Sigmoid colon (tissue), 7 donors: ENCODE data around the gene TBL1XR1. TPM values are rescaled to one million over a fixed set of nuclear protein-coding genes. Genes with fewer than 3 reads are reported as not detected.
"Not testable (repeated sequence)": the region's sequence is repeated elsewhere in the genome, so short reads cannot be mapped to it uniquely, and the experiment has no call there.

Source experiments
- DNase-seq: peaks from one replicate; pipeline ENCODE4 v3.0.0-alpha.2; 2019
- H3K27ac ChIP-seq, 4 donors: fragments of 200-600 bp; sonication (generic); one replicate each; pipeline ENCODE4 v1.5.1; 2016 to 2019; ENCODE audit warnings: mild to moderate bottlenecking in 1 of 4
- H3K27me3 ChIP-seq, 3 donors: fragments of 200-600 bp; sonication (generic); one replicate each; pipeline ENCODE4 v1.5.1; 2019; ENCODE audit warnings: mild to moderate bottlenecking in 1 of 3
- H3K36me3 ChIP-seq, 4 donors: fragments of 200-600 bp; sonication (generic); one replicate each; pipeline ENCODE4 v1.5.1; 2016 to 2019
- H3K4me1 ChIP-seq, 4 donors: fragments of 200-600 bp; sonication (generic); one replicate each; pipeline ENCODE4 v1.5.1; 2017 to 2019
- H3K4me3 ChIP-seq, 4 donors: fragments of 200-600 bp; sonication (generic); one replicate each; pipeline ENCODE4 v1.5.1; 2017 to 2019; ENCODE audit warnings: mild to moderate bottlenecking in 2 of 4, moderate library complexity in 1 of 4
- H3K9me3 ChIP-seq, 4 donors: fragments of 200-600 bp in 3 of 4; sonication (generic) in 3 of 4; one replicate each; pipeline versions ENCODE4 v1.5.1 to v1.6.1; 2013 to 2019
- EP300 ChIP-seq, 4 donors: sonication (generic); formaldehyde crosslinking; IDR thresholded peaks; one replicate each; pipeline ENCODE4 v1.6.1; 2017; ENCODE audit warnings: antibody characterized with exemption in 4 of 4
- POLR2A ChIP-seq, 2 donors: fragments of 450-650 bp; IDR thresholded peaks; one replicate each; pipeline ENCODE4 v1.6.1; 2016; ENCODE audit warnings: antibody characterized with exemption in 2 of 2, mild to moderate bottlenecking in 2 of 2, moderate library complexity in 2 of 2
- POLR2AphosphoS5 ChIP-seq, 4 donors: sonication (generic); formaldehyde crosslinking; IDR thresholded peaks; one replicate each; pipeline ENCODE4 v1.6.1; 2017; ENCODE audit warnings: antibody characterized with exemption in 4 of 4
- WGBS, 2 donors: extraction: QIAGEN DNeasy Blood & Tissue Kit; methylation state at CpG; one replicate each; pipeline ENCODE4 v1.1.7; 2013; 5-methylcytosine and 5-hydroxymethylcytosine counted together
- intact Hi-C: fragments of 100-400 bp; cut with DNase I; formaldehyde crosslinking; loops from one replicate; pipeline ENCODE4 v1.15.1; 2023
- polyA plus RNA-seq, 3 donors: library from polyadenylated mRNA; stranded (reverse); fragments of 200-250 nt; gene quantifications; one replicate each; pipeline ENCODE4 v1.2.3, GENCODE V29; 2013
- total RNA-seq, 4 donors: library from RNA; depleted of rRNA; stranded (reverse); fragments of >200 nt; gene quantifications; one replicate each; pipeline ENCODE4 v1.1.0, GENCODE V29; 2016
- TF ChIP-seq, protein P1 (sequence below), 4 experiments: fragments of 450-650 bp in 3 of 4; fragments of 200-600 bp in 1 of 4; IDR thresholded peaks; one replicate each; pipeline ENCODE4 v1.5.1; 2016 to 2019; ENCODE audit warnings: antibody characterized with exemption in 4 of 4, mild to moderate bottlenecking in 3 of 4, moderate library complexity in 2 of 4
- donor health status: healthy with polysubstance abuse.
- donor health status: Bipolar disorder and iron deficiency.
- donor health status: healthy.

Gene TBL1XR1
- total and polyA plus RNA-seq, 7 donors = 20.4 to 131 (median 88.9) TPM

DNA sequence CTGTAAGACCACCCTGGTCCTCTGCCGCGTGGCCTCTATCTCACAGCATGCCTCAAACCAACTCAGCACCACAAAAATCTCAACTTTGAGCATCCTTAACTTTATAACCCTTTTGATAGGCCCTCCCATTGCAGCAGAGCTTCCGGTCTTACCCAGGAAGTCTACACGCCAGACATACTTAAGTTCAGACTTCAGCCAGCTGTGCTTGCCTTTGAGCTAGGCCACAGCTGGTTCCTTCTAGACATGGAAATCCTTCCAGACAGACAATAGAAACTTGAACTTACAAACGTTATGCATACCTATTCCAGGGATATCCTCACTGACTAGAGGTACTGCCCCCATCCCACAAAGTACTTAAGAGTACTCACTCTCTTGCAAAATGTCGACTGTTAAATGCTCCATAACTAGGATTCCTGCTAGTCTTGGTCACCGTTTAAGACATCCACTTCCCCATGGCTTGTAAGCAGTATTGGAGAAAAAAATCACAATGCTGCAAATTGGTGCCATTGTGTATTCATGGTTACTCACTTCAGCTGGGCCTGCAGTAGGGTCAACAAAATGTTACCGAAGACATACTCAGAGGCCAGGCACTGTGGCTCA, 183.5 kb downstream of the TBL1XR1 start:
- 90 to 91% methylated on average over 8 of the region's 8 CpGs for WGBS, 2 donors
- Histone ChIP-seq H3K27me3 (no peaks in the 10 kb centered on the region), H3K9me3 (no peaks in the 10 kb centered on the region), H3K4me3 (no peak overlapping the region), H3K4me1 (peaks cover 0 to 5% (median 0%) of the 10 kb centered on the region in 4 donors), H3K27ac (no peak overlapping the region), H3K36me3 (peaks cover 0 to 10% (median 0%) of the 10 kb centered on the region in 4 donors)
- intact Hi-C loops = no loop called here
- no peak for DNase-seq
- no peak for TF ChIP-seq EP300 (IDR thresholded peaks at IDR 0.05)
- TF ChIP-seq POLR2A (IDR thresholded peaks at IDR 0.05) = no peak
- TF ChIP-seq POLR2AphosphoS5 (IDR thresholded peaks at IDR 0.05) = no peak
- TF ChIP-seq, protein P1, sequence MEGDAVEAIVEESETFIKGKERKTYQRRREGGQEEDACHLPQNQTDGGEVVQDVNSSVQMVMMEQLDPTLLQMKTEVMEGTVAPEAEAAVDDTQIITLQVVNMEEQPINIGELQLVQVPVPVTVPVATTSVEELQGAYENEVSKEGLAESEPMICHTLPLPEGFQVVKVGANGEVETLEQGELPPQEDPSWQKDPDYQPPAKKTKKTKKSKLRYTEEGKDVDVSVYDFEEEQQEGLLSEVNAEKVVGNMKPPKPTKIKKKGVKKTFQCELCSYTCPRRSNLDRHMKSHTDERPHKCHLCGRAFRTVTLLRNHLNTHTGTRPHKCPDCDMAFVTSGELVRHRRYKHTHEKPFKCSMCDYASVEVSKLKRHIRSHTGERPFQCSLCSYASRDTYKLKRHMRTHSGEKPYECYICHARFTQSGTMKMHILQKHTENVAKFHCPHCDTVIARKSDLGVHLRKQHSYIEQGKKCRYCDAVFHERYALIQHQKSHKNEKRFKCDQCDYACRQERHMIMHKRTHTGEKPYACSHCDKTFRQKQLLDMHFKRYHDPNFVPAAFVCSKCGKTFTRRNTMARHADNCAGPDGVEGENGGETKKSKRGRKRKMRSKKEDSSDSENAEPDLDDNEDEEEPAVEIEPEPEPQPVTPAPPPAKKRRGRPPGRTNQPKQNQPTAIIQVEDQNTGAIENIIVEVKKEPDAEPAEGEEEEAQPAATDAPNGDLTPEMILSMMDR (IDR thresholded peaks at IDR 0.05) = no peak

GRCh38 chr3:177005718-177006405, 191.4 kb downstream of the TBL1XR1 start:
- no peak for TF ChIP-seq POLR2AphosphoS5 (IDR thresholded peaks at IDR 0.05)
- Histone ChIP-seq H3K27ac (no peak overlapping the region), H3K4me1 (peaks cover 0 to 5% (median 0%) of the 10 kb centered on the region in 4 donors), H3K27me3 (no peaks in the 10 kb centered on the region), H3K36me3 (no peaks in the 10 kb centered on the region), H3K4me3 (no peak overlapping the region), H3K9me3 (peaks cover 0 to 3% (median 0%) of the 10 kb centered on the region in 4 donors)
- intact Hi-C loops = no loop called here
- DNase-seq = no peak

- WGBS, 2 donors = 96 to 100% methylated on average over 2 of the region's 2 CpGs
- DNase-seq, H3K27ac ChIP-seq, H3K4me1 ChIP-seq, H3K9me3 ChIP-seq, H3K4me3 ChIP-seq, intact Hi-C loops, H3K36me3 ChIP-seq, H3K27me3 ChIP-seq: not testable (repeated sequence)
Measured at GRCh38 chr3:177000159-177000558, 197.1 kb downstream of the TBL1XR1 start.

GRCh38 chr3:176995946-176996345, 201.3 kb downstream of the TBL1XR1 start:
- Histone ChIP-seq H3K4me3 (no peak overlapping the region), H3K9me3 (peaks cover 0 to 7% (median 0%) of the 10 kb centered on the region in 4 donors), H3K36me3 (no peaks in the 10 kb centered on the region), H3K4me1 (no peaks in the 10 kb centered on the region), H3K27ac (no peak overlapping the region), H3K27me3 (no peaks in the 10 kb centered on the region)
- WGBS, 2 donors = 92 to 95% methylated on average over 2 of the region's 2 CpGs
- DNase-seq = no peak
- no peak for TF ChIP-seq EP300 (IDR thresholded peaks at IDR 0.05)
- TF ChIP-seq, protein P1 (IDR thresholded peaks at IDR 0.05) = no peak
- no peak for TF ChIP-seq POLR2AphosphoS5 (IDR thresholded peaks at IDR 0.05)
- no peak for TF ChIP-seq POLR2A (IDR thresholded peaks at IDR 0.05)
- intact Hi-C loops = no loop called here

- DNase-seq = no peak
- WGBS, 2 donors = 52 to 83% methylated on average over 4 of the region's 4 CpGs
- no peaks in the 10 kb centered on the region for H3K27me3 ChIP-seq
- intact Hi-C loops = no loop called here
- no peak overlapping the region for H3K4me3 ChIP-seq
- H3K9me3 ChIP-seq = peaks cover 0 to 7% (median 0%) of the 10 kb centered on the region in 4 donors
- no peaks in the 10 kb centered on the region for H3K4me1 ChIP-seq
- no peaks in the 10 kb centered on the region for H3K36me3 ChIP-seq
- H3K27ac ChIP-seq = no peak overlapping the region
- TF ChIP-seq EP300 (IDR thresholded peaks at IDR 0.05) (no peak), POLR2A (IDR thresholded peaks at IDR 0.05) (no peak), POLR2AphosphoS5 (IDR thresholded peaks at IDR 0.05) (no peak)
Measured at GRCh38 chr3:176994891-176995781, 202.1 kb downstream of the TBL1XR1 start.

GRCh38 chr3:176994393-176994792, 202.9 kb downstream of the TBL1XR1 start:
- TF ChIP-seq POLR2AphosphoS5 (IDR thresholded peaks at IDR 0.05) = no peak
- TF ChIP-seq EP300 (IDR thresholded peaks at IDR 0.05) = no peak
- TF ChIP-seq, protein P1 (IDR thresholded peaks at IDR 0.05) = no peak
- no peak for TF ChIP-seq POLR2A (IDR thresholded peaks at IDR 0.05)
- DNase-seq = no peak
- 33 to 73% methylated on average over 1 of the region's 1 CpG for WGBS, 2 donors

More at GRCh38 chr3:176994393-176994792, 202.9 kb downstream of the TBL1XR1 start:
- H3K4me1 ChIP-seq = no peaks in the 10 kb centered on the region
- no peaks in the 10 kb centered on the region for H3K36me3 ChIP-seq
- H3K4me3 ChIP-seq = no peak overlapping the region
- intact Hi-C loops = no loop called here
- peaks cover 0 to 7% (median 0%) of the 10 kb centered on the region in 4 donors for H3K9me3 ChIP-seq
- no peak overlapping the region for H3K27ac ChIP-seq
- no peaks in the 10 kb centered on the region for H3K27me3 ChIP-seq
